ENCODE data around the gene AIFM2.

Gene AIFM2

DNA sequence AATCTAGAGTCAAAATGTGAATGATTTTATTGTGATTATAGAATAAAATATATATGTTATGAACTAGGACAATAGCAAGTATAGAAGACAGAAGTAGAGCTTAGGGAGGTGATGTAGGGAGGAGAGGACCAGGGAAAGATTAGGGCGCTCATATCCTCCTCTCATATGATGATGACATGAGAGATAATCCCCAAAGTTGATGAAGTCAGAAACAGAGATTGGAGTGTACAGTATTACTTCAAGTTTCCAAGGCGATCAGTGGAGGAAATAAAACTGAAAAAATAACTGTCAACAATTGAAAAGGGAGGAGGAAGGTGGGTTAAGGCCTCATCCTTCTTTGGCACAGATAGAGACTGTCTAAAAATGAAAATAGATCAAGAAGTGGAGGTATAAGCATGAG is 65.0 kb downstream of the AIFM2 start:
- Histone ChIP-seq H2BK120ac (ENCODE audit: low read depth, low read length) (no peak overlapping the region), H3K9ac (ENCODE audit: low read length) (no peak overlapping the region), H3K4ac (ENCODE audit: low read depth, low read length) (no peak overlapping the region), H3K27me3 (ENCODE audit: insufficient read depth, low read length, poor library complexity) (no peaks in the 10 kb centered on the region), H2AK5ac (ENCODE audit: low read length) (no peak overlapping the region), H3K23ac (ENCODE audit: low read length) (no peak overlapping the region), H4K8ac (ENCODE audit: low read depth, low read length) (no peak overlapping the region), H3K79me2 (ENCODE audit: control insufficient read depth, insufficient read depth, low read length) (no peaks in the 10 kb centered on the region), H3K56ac (ENCODE audit: low read length) (no peak overlapping the region), H3K4me3 (ENCODE audit: low read length) (no peak overlapping the region), H3K4me2 (ENCODE audit: low read length) (no peak overlapping the region), H3K79me1 (ENCODE audit: low read length) (peaks cover 4% of the 10 kb centered on the region), H3K18ac (ENCODE audit: low read length) (no peak overlapping the region), H3K27ac (ENCODE audit: low read depth, low read length) (no peak overlapping the region), H4K5ac (ENCODE audit: low read length) (no peak overlapping the region), H3K36me3 (ENCODE audit: control insufficient read depth, insufficient read depth, low read length) (no peaks in the 10 kb centered on the region), H3K4me1 (ENCODE audit: control insufficient read depth, low read depth, low read length) (no peaks in the 10 kb centered on the region), H2BK5ac (ENCODE audit: low read length) (no peak overlapping the region), H2BK15ac (replicated peaks; ENCODE audit: low read depth) (no peak overlapping the region)
- no CpG with 5 or more reads among the region's 2 CpGs for WGBS (ENCODE audit: extremely low coverage, insufficient coverage, low lambda C conversion rate)
- no peak for DNase-seq

DNA sequence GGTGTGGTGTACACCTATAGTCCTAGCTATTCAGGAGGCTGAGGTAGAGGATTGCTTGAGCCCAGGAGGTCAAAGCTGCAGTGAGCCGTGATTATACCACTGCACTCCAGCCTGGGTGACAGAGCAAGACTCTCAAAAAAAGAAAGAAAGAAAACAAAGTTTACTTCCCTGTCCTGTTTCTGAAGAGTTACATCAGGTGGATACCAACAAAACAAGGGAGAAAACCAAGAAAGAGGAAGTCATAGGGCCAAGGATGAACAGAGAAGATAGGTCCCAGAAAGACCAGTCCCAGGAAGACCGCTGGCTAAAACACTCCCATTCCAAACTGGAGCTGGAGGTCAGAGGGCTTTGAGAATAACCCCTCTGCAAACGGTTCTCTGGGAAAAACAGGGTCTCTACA is 66.4 kb downstream of the AIFM2 start:
- no CpG with 5 or more reads among the region's 3 CpGs for WGBS (ENCODE audit: extremely low coverage, insufficient coverage, low lambda C conversion rate)

DNA sequence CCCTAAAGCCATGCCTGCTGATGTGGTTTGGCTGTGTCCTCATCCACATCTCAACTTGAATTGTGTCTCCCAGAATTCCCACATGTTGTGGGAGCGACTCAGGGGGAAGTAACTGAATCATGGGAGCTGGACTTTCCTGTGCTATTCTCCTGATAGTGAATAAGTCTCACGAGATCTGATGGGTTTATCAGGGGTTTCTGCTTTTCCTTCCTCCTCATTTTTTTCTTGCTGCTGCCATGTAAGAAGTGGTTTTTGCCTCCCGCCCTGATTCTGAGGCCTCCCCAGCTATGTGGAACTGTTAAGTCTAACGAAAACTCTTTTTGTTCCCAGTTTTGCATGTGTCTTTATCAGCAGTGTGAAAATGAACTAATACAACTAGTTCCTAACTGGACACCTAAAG is 68.1 kb downstream of the AIFM2 start:
- H3K23ac ChIP-seq (ENCODE audit: low read length), result no peak overlapping the region
- H2BK120ac ChIP-seq (ENCODE audit: low read depth, low read length), result no peak overlapping the region
- H3K56ac ChIP-seq (ENCODE audit: low read length), result no peak overlapping the region
- H3K27ac ChIP-seq (ENCODE audit: low read depth, low read length), result no peak overlapping the region
- H3K9ac ChIP-seq (ENCODE audit: low read length), result no peak overlapping the region
- no peaks in the 10 kb centered on the region for H3K27me3 ChIP-seq (ENCODE audit: insufficient read depth, low read length, poor library complexity)
- H2AK5ac ChIP-seq (ENCODE audit: low read length), result no peak overlapping the region
- WGBS (ENCODE audit: extremely low coverage, insufficient coverage, low lambda C conversion rate), result no CpG with 5 or more reads among the region's 4 CpGs
- DNase-seq, result no peak
- no peak overlapping the region for H4K8ac ChIP-seq (ENCODE audit: low read depth, low read length)
- H3K79me2 ChIP-seq (ENCODE audit: control insufficient read depth, insufficient read depth, low read length), result peaks cover 4% of the 10 kb centered on the region
- H4K5ac ChIP-seq (ENCODE audit: low read length), result no peak overlapping the region
- no peaks in the 10 kb centered on the region for H3K36me3 ChIP-seq (ENCODE audit: control insufficient read depth, insufficient read depth, low read length)
- no peak overlapping the region for H3K4ac ChIP-seq (ENCODE audit: low read depth, low read length)
- H3K79me1 ChIP-seq (ENCODE audit: low read length), result peaks cover 9% of the 10 kb centered on the region
- no peak overlapping the region for H2BK5ac ChIP-seq (ENCODE audit: low read length)
- H2BK15ac ChIP-seq (replicated peaks; ENCODE audit: low read depth), result no peak overlapping the region
- H3K4me1 ChIP-seq (ENCODE audit: control insufficient read depth, low read depth, low read length), result no peaks in the 10 kb centered on the region
- H3K18ac ChIP-seq (ENCODE audit: low read length), result no peak overlapping the region
- no peak overlapping the region for H3K4me3 ChIP-seq (ENCODE audit: low read length)
- H3K4me2 ChIP-seq (ENCODE audit: low read length), result no peak overlapping the region

More for the DNA sequence above, 66.4 kb downstream of the AIFM2 start:
- no peak overlapping the region for H2BK5ac ChIP-seq (ENCODE audit: low read length)
- no peak overlapping the region for H3K4ac ChIP-seq (ENCODE audit: low read depth, low read length)
- H3K27me3 ChIP-seq (ENCODE audit: insufficient read depth, low read length, poor library complexity), result no peaks in the 10 kb centered on the region
- H3K79me2 ChIP-seq (ENCODE audit: control insufficient read depth, insufficient read depth, low read length), result no peaks in the 10 kb centered on the region
- H3K4me1 ChIP-seq (ENCODE audit: control insufficient read depth, low read depth, low read length), result no peaks in the 10 kb centered on the region
- H3K4me2 ChIP-seq (ENCODE audit: low read length), result no peak overlapping the region
- H2BK15ac ChIP-seq (replicated peaks; ENCODE audit: low read depth), result no peak overlapping the region
- no peak overlapping the region for H3K4me3 ChIP-seq (ENCODE audit: low read length)
- no peak overlapping the region for H3K18ac ChIP-seq (ENCODE audit: low read length)
- H3K79me1 ChIP-seq (ENCODE audit: low read length), result peaks cover 4% of the 10 kb centered on the region
- no peak overlapping the region for H3K56ac ChIP-seq (ENCODE audit: low read length)
- H2AK5ac ChIP-seq (ENCODE audit: low read length), result no peak overlapping the region
- no peak overlapping the region for H4K5ac ChIP-seq (ENCODE audit: low read length)
- no peak overlapping the region for H3K23ac ChIP-seq (ENCODE audit: low read length)
- no peak overlapping the region for H3K27ac ChIP-seq (ENCODE audit: low read depth, low read length)
- H3K36me3 ChIP-seq (ENCODE audit: control insufficient read depth, insufficient read depth, low read length), result no peaks in the 10 kb centered on the region
- H2BK120ac ChIP-seq (ENCODE audit: low read depth, low read length), result no peak overlapping the region
- no peak for DNase-seq
- H4K8ac ChIP-seq (ENCODE audit: low read depth, low read length), result no peak overlapping the region
- no peak overlapping the region for H3K9ac ChIP-seq (ENCODE audit: low read length)

DNA sequence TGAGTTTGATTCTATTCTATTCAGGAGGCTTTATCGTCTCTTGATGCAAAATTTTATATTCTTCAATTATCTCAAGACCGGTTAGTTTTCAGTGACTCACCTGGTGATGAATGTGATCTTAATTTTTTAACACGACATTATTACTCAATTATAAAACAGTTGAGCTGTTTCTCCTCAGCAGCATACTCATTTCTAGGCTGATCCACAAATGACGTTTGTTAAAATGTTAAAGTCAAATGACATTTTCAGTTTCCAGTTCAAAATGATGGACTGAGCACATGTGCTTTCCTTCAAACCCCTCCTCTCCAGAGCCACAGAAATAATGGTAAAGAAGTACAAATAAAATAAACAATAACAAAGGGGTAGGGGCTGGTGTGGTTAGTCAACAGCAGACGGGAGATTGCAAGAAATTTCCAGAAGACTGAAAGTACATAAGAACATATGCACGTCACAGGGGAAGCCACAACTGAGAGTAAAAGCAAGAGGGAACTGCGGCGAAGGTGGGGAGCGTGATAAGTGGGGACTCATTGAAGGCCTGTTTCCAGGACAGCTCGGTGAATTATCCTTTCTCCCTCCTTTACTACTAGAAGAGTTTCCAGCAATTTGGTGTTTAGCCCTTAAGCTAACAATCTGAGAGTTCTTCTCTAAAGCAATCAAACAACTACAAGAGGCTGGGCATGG is 69.1 kb downstream of the AIFM2 start:
- H3K27ac ChIP-seq (ENCODE audit: low read depth, low read length), result no peak overlapping the region
- H3K4me1 ChIP-seq (ENCODE audit: control insufficient read depth, low read depth, low read length), result no peaks in the 10 kb centered on the region
- WGBS (ENCODE audit: extremely low coverage, insufficient coverage, low lambda C conversion rate), result no CpG with 5 or more reads among the region's 10 CpGs
- peaks cover 11% of the 10 kb centered on the region for H3K79me1 ChIP-seq (ENCODE audit: low read length)
- no peak overlapping the region for H4K5ac ChIP-seq (ENCODE audit: low read length)
- H3K36me3 ChIP-seq (ENCODE audit: control insufficient read depth, insufficient read depth, low read length), result no peaks in the 10 kb centered on the region
- no peaks in the 10 kb centered on the region for H3K27me3 ChIP-seq (ENCODE audit: insufficient read depth, low read length, poor library complexity)
- no peak overlapping the region for H2BK120ac ChIP-seq (ENCODE audit: low read depth, low read length)
- no peak overlapping the region for H2BK15ac ChIP-seq (replicated peaks; ENCODE audit: low read depth)
- no peak overlapping the region for H3K23ac ChIP-seq (ENCODE audit: low read length)
- no peak overlapping the region for H3K18ac ChIP-seq (ENCODE audit: low read length)
- H4K8ac ChIP-seq (ENCODE audit: low read depth, low read length), result no peak overlapping the region
- no peak overlapping the region for H3K4me2 ChIP-seq (ENCODE audit: low read length)
- no peak overlapping the region for H2BK5ac ChIP-seq (ENCODE audit: low read length)
- H2AK5ac ChIP-seq (ENCODE audit: low read length), result no peak overlapping the region
- no peak overlapping the region for H3K4ac ChIP-seq (ENCODE audit: low read depth, low read length)
- no peak overlapping the region for H3K56ac ChIP-seq (ENCODE audit: low read length)
- no peak overlapping the region for H3K9ac ChIP-seq (ENCODE audit: low read length)
- H3K79me2 ChIP-seq (ENCODE audit: control insufficient read depth, insufficient read depth, low read length), result peaks cover 7% of the 10 kb centered on the region
- no peak overlapping the region for H3K4me3 ChIP-seq (ENCODE audit: low read length)
- no peak for DNase-seq

Measured in mesendoderm (in vitro differentiated cells).